GM23338 (cell line): ENCODE data around the gene F7.

Experiments used
- CREB1 ChIP-seq: fragments of 250-450 bp; sonication (Bioruptor Pico); IDR thresholded peaks from 2 replicates; pipeline ENCODE4 v1.5.0; 2020; ENCODE audit warnings: low read depth, mild to moderate bottlenecking, moderate library complexity
- TF ChIP-seq, protein P1 (sequence below), 2 experiments: fragments of 200-600 bp in 1 of 2; sonication (generic) in 1 of 2; conservative IDR thresholded peaks; 2 replicates each; pipeline versions ENCODE4 v1.5.1 to v1.6.1; 2016 to 2017; ENCODE audit warnings: antibody characterized with exemption in 2 of 2, low read depth in 2 of 2, mild to moderate bottlenecking in 2 of 2, moderate library complexity in 1 of 2

DNA sequence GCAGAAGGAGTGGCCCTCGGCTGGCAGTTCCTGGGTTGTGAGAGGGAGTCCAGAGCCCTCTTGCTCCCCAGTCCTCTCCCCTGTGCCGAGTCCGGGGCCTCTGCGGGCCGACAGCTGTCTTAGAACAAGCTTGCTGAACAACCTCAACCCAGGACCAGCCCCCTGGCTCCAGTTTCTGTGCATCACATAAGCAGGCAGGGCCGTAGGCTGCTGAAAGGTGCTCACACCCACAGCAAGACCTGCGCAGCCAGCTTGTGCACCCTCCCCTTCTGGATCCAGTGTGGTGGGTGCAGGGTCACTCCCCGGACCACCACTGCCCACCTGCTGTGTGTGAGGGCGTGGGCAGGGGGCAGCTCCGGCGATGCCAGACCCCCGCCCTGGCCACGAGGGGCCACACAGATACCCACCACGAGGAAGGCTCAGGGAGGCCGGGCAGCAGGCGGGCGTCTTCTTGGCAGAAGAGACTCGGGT lies 25.2 kb upstream of the F7 start:
- TF ChIP-seq, protein P1, sequence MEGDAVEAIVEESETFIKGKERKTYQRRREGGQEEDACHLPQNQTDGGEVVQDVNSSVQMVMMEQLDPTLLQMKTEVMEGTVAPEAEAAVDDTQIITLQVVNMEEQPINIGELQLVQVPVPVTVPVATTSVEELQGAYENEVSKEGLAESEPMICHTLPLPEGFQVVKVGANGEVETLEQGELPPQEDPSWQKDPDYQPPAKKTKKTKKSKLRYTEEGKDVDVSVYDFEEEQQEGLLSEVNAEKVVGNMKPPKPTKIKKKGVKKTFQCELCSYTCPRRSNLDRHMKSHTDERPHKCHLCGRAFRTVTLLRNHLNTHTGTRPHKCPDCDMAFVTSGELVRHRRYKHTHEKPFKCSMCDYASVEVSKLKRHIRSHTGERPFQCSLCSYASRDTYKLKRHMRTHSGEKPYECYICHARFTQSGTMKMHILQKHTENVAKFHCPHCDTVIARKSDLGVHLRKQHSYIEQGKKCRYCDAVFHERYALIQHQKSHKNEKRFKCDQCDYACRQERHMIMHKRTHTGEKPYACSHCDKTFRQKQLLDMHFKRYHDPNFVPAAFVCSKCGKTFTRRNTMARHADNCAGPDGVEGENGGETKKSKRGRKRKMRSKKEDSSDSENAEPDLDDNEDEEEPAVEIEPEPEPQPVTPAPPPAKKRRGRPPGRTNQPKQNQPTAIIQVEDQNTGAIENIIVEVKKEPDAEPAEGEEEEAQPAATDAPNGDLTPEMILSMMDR (conservative IDR thresholded peaks at IDR 0.05; ENCODE audit: low read depth in 2 of 2): no peak
- TF ChIP-seq CREB1 (CRISPR knock-in tag): no peak
